ENCODE measurements around the gene PSG5.
A peak's percentile ranks its signal among the peaks of the same experiment; 100 is the strongest.
"Not testable (repeated sequence)": the region's sequence is repeated elsewhere in the genome, so short reads cannot be mapped to it uniquely, and the experiment has no call there.

Gene PSG5

GRCh38 chr19:43188092-43188491, 1.8 kb upstream of the PSG5 start:
- DNase-seq: not testable (repeated sequence)

- not testable (repeated sequence) for DNase-seq
These were observed 4.2 kb downstream of the PSG5 start for GRCh38 chr19:43181869-43182771.

- not testable (repeated sequence) for DNase-seq
These were observed 6.7 kb downstream of the PSG5 start for GRCh38 chr19:43179569-43180147.

- not testable (repeated sequence) for DNase-seq
These were observed 7.8 kb downstream of the PSG5 start for GRCh38 chr19:43178577-43178976.

DNA sequence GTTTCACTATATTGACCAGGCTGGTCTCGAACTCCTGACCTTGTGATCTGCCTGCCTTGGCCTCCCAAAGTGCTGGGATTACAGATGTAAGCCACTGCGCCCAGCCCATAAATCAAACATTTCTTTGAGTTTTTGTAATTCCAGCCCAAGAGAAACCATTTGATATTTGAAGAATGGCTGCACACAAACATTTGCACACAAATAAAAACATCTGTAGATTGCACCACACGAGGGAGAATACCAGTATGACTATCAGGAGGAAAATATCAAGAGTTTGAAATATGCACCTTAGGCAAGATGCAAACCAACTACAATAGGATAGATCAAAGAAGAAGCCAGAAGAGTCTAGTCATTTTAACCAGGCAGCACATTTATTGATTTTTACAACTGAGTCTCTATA, 20.4 kb downstream of the PSG5 start:
- DNase-seq: not testable (repeated sequence)

GRCh38 chr19:43163135-43163534, 23.2 kb downstream of the PSG5 start:
- not testable (repeated sequence) for DNase-seq

DNA sequence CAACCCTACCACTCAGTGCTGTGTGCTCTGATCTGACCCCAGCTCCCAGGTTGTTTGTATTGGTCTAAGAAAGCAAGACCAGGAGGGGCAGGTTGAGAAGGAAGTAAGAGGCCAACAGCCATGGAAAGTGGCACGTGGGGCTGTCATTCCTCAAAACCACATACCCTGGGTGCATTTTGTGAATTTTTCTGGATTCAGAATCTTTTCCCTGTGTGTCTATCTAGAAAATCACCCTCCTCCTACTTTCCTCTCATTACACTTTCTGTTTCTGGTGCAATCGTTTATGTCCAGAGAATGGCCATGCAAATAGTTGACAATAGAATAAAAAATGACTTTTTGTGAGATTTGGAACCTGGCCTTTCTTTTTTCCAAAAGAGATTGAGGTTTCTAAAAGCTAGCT, 24.1 kb downstream of the PSG5 start:
- DNase-seq: not testable (repeated sequence)

DNA sequence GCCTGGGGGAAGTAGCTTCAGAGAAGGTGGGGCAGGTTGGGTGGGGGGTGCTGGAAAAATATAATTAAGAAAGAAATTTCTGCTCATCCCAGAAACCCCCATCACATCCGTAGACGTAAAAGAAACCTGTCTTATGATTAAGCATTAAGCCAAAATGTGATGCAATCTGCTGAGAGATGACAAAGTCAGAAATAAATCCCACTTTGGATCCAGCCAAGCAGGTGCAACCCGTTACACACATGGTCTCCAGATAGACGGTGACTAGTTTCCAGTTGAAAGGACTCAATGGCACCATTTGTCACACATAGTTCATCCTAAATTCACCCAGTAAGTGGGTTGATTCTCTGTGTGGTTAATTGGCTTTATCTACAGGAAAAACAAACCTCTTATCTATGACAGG, 34.1 kb downstream of the PSG5 start:
- no peak for DNase-seq

GRCh38 chr19:43149788-43150187, 36.5 kb downstream of the PSG5 start:
- DNase-seq: not testable (repeated sequence)

DNA sequence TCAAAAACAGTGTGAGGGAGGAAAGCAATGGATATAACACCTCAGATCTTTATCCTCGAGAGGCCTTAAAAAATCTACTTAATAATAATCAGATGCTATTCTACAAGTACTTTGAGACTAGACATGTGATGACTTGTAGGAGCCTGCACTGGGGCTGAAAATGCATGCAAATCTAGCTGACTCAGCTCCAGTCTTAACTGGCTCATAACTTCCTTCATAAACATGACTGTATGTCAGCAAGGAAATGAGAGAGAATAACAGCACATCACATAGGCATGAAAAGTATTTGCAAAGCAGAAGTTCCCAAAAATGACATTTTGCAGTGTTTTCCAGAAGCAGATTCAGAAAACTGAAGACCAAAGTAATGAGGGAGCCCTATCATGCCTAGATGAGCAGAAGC, 38.1 kb downstream of the PSG5 start:
- DNase-seq: no peak

DNA sequence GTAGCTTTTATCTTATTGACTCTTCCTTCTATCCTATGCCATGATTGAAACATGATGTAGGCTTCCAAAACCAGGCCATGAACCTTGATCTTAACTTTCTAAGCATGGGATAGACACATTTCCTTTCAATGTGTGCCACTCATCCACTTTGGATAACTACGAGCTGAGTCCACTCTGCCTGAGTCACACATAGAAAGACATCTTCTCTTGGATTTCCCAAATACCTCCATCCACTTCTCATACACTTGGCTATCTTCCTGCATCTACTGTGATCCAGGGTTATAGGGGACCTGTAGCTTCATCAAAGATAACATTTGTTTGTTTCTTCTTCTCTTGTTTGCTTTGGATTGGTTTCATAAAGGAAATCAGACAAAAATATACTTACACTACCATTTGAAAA, 44.6 kb downstream of the PSG5 start:
- not testable (repeated sequence) for DNase-seq

DNA sequence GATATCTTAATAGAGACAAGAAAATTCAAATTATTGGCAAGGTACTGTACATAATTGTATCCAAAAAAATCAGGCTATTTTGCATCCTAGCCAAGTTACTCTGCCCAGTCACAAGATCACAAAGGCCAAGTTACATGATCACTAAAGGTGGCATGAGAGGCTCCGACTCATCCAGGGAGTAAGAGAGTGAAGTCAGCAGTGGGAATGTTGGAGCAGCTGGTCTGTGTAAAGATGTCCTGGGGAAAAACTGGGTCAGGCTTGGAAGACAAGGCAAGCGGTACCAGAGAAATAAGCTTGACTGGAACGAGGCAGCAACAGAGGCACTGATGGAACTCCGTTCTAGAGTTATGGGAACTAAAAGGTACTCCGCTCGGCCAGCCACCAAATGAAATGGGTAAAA, 53.6 kb downstream of the PSG5 start:
- no peak for DNase-seq

- DNase-seq: not testable (repeated sequence)
These were observed 55.0 kb downstream of the PSG5 start for GRCh38 chr19:43131281-43131842.

- DNase-seq: not testable (repeated sequence)
These were observed 57.1 kb downstream of the PSG5 start for GRCh38 chr19:43129197-43129596.

DNA sequence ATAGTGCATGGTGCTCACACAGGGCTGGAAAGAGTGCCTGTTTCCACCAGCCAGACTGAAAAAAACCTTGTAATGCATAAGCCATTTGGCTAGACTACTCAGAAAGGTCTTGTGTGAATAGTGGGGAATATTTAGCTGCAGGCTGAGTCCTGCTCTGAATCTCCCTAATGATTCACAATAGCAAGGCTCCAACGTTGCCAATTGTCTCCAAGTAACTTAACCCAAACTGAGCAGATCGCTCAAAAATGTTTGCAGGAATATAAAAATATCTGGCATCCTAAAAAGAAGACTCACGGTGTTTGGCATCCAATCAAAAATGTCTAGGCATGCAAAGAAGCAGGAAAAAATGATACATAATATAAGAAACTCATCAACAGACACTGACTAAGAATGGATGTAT, 59.0 kb downstream of the PSG5 start:
- peak in 10 of 58 donors; percentile 1 to 20 (median 2) for DNase-seq

GRCh38 chr19:43126720-43127119, 59.6 kb downstream of the PSG5 start:
- DNase-seq: no peak

- no peak for DNase-seq
These were observed 62.0 kb downstream of the PSG5 start for GRCh38 chr19:43124360-43124759.

DNA sequence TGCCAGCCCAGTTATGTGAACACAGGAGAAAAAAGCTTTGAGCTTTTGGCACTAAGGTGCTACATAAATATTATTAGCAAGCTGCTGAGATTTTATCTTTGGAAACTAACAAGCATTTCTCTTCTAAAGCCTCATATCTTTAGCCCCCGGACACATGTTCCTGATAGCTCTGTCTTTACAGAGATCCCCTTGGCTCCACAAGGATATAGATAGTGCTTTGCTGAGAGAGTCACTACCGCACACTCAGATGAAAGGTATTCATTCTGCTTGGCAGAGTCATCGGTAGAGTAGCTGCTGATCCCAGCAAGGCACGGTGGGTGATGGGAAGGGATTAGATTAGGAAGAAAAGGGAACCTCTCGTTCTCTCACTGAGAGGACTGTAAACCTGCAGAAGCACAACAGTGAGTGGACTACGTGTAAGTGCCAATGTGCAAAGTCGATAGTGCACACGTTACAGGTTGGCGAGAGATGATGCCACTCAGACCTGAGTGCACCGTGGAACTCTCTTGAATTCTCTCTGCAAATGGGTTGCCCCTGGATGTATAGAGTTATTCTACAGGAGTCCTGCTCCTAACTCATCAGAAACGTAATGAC, 65.8 kb downstream of the PSG5 start:
- DNase-seq: not testable (repeated sequence)

- not testable (repeated sequence) for DNase-seq
These were observed 66.8 kb downstream of the PSG5 start for GRCh38 chr19:43119526-43119925.
